ENCODE results near the gene PTBP3.
A peak's percentile ranks its signal among the peaks of the same experiment; 100 is the strongest.
"Not testable (repeated sequence)": the region's sequence is repeated elsewhere in the genome, so short reads cannot be mapped to it uniquely, and the experiment has no call there.

The PTBP3 gene

DNA sequence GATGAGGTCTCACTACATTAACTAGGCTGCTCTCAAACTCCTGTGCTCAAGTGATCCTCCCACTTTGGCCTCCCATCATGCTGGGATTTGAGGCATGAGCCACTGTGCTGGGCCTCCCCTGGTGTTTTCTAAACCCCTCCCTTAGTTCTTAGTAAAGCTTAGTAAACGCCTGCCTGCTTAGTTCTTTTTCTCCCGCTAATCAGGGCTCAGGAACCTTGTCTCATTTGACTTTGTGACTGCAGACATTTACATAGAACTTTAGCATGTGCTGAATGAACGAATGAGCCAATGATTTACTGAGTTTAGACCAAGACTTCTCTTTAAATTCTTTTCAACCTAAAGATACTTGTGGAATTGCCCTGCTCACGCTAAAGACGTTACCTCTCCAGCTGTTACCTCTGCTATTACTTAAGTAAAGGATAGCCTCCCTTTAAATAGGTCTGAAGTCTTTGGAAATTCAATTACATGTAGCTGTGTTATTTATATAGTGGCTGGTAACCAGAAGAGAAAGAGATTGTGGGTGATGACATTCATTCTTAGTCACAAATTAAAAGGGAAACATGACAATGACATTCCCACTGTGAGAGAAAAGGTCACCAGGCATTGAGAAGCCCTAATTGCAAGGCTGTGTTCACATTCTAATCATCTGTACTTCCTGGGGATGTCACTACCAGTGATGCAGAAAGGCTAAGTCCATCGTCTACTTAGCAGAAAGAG lies 139.7 kb downstream of the PTBP3 start:
- DNase-seq, result no peak

DNA sequence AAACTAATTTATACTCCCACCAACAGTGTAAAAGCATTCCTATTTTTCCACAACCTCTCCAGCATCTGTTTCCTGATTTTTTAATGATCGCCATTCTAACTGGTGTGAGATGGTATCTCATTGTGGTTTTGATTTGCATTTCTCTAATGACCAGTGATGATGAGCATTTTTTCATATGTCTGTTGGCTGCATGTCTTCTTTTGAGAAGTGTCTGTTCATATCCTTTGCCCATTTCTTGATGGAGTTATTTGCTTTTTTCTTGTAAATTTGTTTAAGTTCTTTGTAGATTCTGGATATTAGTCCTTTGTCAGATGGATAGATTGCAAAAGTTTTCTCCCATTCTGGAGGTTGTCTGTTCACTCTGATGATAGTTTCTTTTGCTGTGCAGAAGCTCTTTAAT lies 143.1 kb downstream of the PTBP3 start:
- not testable (repeated sequence) for DNase-seq

- no peak for DNase-seq
Observed at GRCh38 chr9:112188884-112189283, 144.5 kb downstream of the PTBP3 start.

DNA sequence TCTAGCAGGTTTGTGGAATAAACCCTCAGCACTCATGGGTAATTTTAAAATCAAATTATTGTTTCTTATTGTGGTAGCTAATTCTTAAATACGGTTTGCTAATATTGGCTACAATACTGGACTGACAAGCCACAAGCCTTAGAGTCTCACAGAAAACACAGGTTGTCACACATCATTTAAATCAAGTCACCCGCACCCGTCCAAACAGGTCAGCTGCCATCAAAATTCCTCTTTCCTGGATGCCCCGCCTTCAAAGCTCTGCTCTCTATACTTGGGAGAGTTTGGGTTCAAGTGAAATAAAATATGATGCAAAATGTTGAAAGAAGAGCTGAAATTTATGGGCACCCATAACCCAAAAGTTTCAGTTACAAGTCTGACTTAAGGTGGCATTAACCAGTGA lies 146.0 kb downstream of the PTBP3 start:
- no peak for DNase-seq

DNA sequence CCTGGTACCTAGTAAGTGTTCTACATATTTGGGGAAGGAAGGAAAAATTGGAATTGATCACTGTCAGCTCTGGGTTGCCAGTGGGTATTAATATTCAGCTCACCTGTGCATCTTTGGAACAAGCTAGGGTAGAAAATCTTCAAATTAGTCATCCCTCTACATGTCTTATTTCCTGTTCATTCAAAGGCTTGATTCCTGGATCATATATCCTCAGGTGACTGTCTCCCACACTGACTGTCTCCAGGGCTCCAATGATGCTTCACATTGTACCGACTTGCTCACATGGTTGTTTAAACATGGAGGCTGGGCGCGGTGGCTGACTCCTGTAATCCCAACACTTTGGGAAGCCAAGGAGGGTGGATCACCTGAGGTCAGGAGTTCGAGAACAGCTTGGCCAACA lies 146.7 kb downstream of the PTBP3 start:
- DNase-seq, result no peak

GRCh38 chr9:112184946-112185345 lies 148.5 kb downstream of the PTBP3 start:
- DNase-seq, result no peak

- DNase-seq, result no peak
Observed at GRCh38 chr9:112184221-112184620, 149.2 kb downstream of the PTBP3 start.

GRCh38 chr9:112180387-112180881 lies 153.0 kb downstream of the PTBP3 start:
- DNase-seq, result no peak

- no peak for DNase-seq
Observed at GRCh38 chr9:112179816-112180215, 153.6 kb downstream of the PTBP3 start.

DNA sequence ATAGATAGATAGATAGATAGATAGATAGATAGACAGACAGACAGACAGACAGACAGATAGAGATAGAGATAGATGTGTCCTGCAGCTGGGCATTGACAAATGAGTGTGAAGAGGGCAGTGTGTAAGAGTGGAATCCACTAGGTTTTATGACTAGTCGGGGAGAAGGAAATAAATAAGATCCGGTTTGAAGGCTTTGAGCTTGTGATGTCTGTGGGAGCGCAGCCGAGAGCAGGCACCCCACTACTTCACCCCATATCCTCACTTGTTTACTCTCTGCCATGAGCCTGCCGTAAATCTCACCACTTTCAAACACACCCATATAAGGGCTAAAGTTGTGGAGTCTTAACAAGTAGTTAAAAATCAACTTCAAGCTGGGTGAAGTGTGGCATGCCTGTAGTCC lies 156.9 kb downstream of the PTBP3 start:
- DNase-seq, result no peak

DNA sequence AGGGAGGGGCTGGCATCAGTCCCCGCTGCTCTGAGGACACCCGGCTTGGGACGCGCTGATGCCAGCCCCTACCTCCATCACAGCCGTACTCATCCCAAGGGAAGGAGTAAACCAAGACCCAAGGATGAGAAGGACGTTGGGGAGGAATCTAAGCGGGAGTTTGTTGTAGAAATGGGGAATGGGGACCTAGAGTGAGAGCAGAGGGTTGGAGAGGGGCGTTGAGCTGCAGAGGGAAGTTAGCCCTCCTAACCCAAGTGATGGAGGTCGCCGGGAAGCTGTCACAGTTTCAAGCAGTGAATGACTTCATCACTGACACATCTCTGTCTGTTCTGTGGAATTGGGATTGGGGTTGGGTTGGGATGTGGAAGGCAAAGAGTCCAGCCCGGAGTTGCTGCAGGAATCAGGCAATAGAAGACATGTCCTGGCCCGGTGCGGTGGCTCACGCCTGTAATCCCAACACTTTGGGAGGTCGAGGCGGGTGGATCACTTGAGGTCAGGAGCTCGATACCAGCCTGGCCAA lies 157.6 kb downstream of the PTBP3 start:
- no peak for DNase-seq

GRCh38 chr9:112174965-112175795 lies 158.2 kb downstream of the PTBP3 start, which contains the start of gene SUSD1:
TSS of gene SUSD1 (minus strand) at chr9:112175297. CDS start at chr9:112175235, 62 bp downstream.
- no peak for DNase-seq

DNA sequence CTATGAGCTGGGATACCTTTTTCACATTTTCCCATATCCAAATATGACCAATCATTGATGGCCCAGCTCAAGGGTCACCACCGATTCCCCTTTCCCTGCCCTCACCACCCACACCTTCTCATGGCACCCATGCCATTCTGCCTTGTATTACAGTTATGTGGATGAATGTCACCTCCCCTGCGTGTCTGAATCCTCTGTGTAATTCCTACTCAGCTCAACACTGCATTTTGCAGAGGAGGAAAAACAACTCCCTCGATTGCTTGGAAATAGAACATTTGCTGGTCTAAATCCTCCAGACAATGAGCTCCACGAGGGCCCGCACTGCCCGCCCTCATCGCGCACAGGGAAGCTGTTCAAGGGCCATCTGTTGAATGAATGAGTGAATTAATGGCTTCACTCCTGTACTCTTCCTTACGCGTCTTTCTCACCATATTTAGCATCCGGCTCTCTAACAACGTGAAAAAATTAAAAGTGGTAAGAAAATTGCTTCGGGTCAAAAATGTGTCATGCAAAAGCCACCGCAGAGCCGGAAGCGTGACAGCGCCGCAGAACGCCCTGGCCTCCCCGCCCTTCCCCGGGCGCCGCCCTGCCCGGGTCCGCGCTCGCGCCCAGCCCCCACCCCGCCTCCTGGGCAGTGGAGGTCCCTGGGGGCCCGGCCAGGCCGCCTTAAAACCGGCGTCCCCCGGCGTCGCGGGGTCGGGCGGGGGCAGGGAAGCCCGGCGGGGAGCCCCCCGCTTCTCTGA lies 159.0 kb downstream of the PTBP3 start:
- DNase-seq, result peak; percentile 20 to 45

DNA sequence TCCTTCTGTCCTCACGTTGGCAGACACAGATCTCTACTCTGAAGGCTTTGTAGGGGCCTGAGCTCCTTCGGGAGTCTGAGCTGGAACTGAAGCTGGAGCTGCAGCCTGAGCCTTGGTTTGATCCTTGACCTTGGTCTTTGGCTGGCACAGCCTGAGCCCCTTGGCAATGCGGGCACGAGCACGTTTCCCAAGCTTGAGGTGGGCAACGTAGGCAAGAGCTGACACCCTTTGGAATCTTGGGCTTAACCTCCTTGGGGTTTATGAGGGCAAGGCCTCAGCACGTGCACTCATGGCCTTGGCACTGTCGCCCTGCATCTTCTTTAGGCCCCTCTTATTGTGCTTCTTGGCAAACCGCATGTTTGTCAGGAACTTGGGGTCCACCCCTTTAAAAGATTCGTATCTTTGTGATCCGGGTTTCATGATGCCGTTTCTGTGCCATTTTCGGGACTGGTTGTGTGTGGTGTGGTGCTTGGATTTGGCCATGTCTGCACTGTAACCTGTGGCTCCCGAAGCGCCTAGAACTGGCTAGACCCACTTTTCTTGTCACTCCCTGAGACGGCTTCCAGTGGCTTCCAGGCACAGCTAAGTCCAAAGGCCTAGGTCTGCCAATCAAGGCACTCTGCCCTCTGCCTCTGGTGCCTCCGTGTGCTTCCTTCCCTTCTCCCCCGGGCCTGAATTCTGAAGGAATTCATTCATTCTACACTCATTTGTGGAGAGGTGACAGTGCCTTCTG lies 159.8 kb downstream of the PTBP3 start:
- no peak for DNase-seq

- DNase-seq, result no peak
Observed at GRCh38 chr9:112170968-112171367, 162.5 kb downstream of the PTBP3 start.

DNA sequence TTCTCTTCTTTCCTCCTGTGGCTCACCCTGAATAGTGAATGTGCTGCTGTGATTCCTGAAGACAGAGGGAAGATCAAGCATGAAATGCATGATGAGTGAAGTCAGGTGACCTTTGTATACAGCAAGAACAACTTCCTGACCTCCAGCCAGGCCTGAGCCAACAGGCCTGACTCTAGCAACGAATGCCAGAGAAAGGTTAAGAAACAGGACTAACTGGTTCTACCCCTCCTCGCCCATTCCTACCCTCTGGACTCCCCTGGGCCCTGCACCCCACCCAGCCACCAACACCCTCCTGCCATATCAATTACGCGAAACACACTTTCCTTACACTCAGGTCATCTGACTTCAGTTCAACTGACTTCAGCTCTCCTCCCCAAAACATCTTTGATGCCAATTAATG lies 163.2 kb downstream of the PTBP3 start:
- DNase-seq, result no peak

GRCh38 chr9:112169368-112169767 lies 164.1 kb downstream of the PTBP3 start:
- DNase-seq, result no peak

DNA sequence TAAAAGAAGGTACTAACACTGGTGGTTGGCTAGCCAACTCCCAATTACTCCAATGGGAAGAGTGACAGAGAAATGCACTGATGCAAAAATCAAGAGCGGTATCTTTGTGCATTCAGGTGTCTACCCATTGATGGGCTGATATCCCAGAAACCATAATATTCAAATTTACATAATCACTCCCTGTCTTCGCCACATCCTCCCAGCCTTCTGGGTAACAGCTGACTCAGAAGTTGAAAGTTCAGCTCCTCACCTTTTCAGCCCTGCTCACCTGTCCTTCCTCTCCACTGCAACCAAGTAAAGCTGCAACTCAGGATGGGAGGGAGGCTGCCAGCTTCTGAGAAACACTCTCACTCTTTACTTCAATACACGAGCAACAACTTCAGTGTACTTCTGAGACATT lies 165.2 kb downstream of the PTBP3 start:
- no peak for DNase-seq
